Osteocyte (in vitro differentiated cells): ENCODE results near the gene MYO1F. TPM values are rescaled to one million over a fixed set of nuclear protein-coding genes. Genes with fewer than 3 reads are reported as not detected.

ENCODE experiments used
- DNase-seq: peaks from one replicate; pipeline ENCODE4 v3.0.0; 2021; ENCODE audit warnings: mixed read lengths; ENCODE audit not compliant: unreplicated experiment; ENCODE audit errors: extremely low spot score
- H3K27ac Mint-ChIP-seq: one replicate; pipeline ENCODE4 v1.8.0; 2021; ENCODE audit warnings: mild to moderate bottlenecking, mixed read lengths; ENCODE audit not compliant: unreplicated experiment
- H3K27me3 Mint-ChIP-seq: one replicate; pipeline ENCODE4 v1.8.0; 2021; ENCODE audit warnings: mixed read lengths; ENCODE audit not compliant: unreplicated experiment
- H3K36me3 Mint-ChIP-seq: one replicate; pipeline ENCODE4 v1.8.0; 2021; ENCODE audit warnings: mixed read lengths; ENCODE audit not compliant: unreplicated experiment
- H3K4me1 Mint-ChIP-seq: one replicate; pipeline ENCODE4 v1.8.0; 2021; ENCODE audit warnings: mixed read lengths; ENCODE audit not compliant: unreplicated experiment
- H3K4me3 Mint-ChIP-seq: one replicate; pipeline ENCODE4 v1.8.0; 2021; ENCODE audit warnings: mild to moderate bottlenecking, moderate library complexity, mixed read lengths; ENCODE audit not compliant: unreplicated experiment
- H3K9me3 Mint-ChIP-seq: one replicate; pipeline ENCODE4 v1.8.0; 2021; ENCODE audit warnings: mixed read lengths; ENCODE audit not compliant: unreplicated experiment
- CTCF ChIP-seq: fragments of 200-600 bp; sonication (generic); IDR thresholded peaks from 2 replicates; pipeline ENCODE4 v1.5.0; 2021; ENCODE audit warnings: antibody characterized with exemption, mild to moderate bottlenecking, moderate library complexity
- total RNA-seq: library from RNA; stranded (reverse); gene quantifications from 2 replicates; pipeline ENCODE4 v1.2.1, GENCODE V29; 2021

MYO1F gene
- total RNA-seq, 1 donor from 2014 or later, result 0.43 TPM

GRCh38 chr19:8505680-8506401 is 71.4 kb downstream of the MYO1F start:
- H3K27me3 Mint-ChIP-seq, result no peaks in the 10 kb centered on the region
- peak; percentile 89 for TF ChIP-seq CTCF
- H3K36me3 Mint-ChIP-seq, result no peaks in the 10 kb centered on the region
- DNase-seq, result peak; percentile 93
- H3K27ac Mint-ChIP-seq, result peak overlapping the region; percentile 66
- peak overlapping the region; percentile 84 for H3K4me3 Mint-ChIP-seq
- H3K4me1 Mint-ChIP-seq, result peaks cover 12% of the 10 kb centered on the region
- no peaks in the 10 kb centered on the region for H3K9me3 Mint-ChIP-seq

GRCh38 chr19:8504919-8505318 is 72.3 kb downstream of the MYO1F start:
- no peaks in the 10 kb centered on the region for H3K9me3 Mint-ChIP-seq
- H3K4me3 Mint-ChIP-seq, result peak overlapping the region; percentile 56
- H3K36me3 Mint-ChIP-seq, result no peaks in the 10 kb centered on the region
- TF ChIP-seq CTCF, result no peak
- no peaks in the 10 kb centered on the region for H3K27me3 Mint-ChIP-seq
- H3K27ac Mint-ChIP-seq, result no peak overlapping the region
- DNase-seq, result no peak
- peaks cover 19% of the 10 kb centered on the region for H3K4me1 Mint-ChIP-seq

GRCh38 chr19:8504171-8504570 is 73.1 kb downstream of the MYO1F start:
- Mint-ChIP-seq H3K4me1 (peaks cover 20% of the 10 kb centered on the region), H3K4me3 (peak overlapping the region; percentile 29), H3K36me3 (no peaks in the 10 kb centered on the region), H3K27ac (peak overlapping the region; percentile 3), H3K9me3 (no peaks in the 10 kb centered on the region), H3K27me3 (no peaks in the 10 kb centered on the region)
- no peak for DNase-seq
- no peak for TF ChIP-seq CTCF

DNA sequence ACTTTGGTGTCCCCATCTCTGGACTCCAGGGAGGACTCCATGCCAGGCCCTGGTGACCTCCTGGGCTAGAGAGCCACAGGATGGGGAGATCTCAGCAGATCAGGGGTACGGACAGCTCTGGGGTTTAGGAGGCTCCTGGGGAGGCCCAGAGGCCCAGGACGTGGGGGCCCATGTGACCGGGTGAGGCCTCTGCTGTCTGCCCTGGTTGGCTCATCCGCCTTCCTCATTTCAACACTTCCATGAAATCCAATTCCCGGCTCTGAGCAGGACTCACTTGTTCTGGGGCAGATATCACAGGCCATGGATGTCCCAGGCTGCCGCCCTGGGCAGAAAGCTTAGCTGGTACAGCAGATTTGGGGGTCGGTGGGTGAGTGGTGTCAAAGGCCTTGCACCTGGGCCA is 73.7 kb downstream of the MYO1F start:
- Mint-ChIP-seq H3K4me1 (peaks cover 20% of the 10 kb centered on the region), H3K9me3 (no peaks in the 10 kb centered on the region), H3K4me3 (no peak overlapping the region), H3K27me3 (no peaks in the 10 kb centered on the region), H3K27ac (no peak overlapping the region), H3K36me3 (no peaks in the 10 kb centered on the region)
- no peak for TF ChIP-seq CTCF
- no peak for DNase-seq

DNA sequence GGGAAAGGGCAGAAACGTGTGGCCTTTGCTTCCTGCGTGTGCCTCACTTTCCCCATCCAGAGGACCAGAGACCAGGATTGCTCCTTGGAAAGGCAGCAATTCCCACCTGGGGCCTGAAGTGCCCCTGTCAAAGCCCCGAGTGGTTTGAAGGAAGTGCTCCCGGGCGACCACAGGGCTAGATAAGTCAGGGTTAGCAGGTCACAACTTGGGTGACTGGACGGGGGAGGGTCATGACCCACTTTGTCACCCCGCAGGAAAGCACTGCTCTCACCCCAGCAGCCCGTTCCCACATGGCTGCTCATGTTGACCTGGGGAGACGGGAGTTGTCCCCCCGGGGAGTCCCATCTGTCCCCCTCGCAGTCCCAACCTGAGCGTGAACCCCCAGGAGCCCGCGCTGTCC is 75.3 kb downstream of the MYO1F start:
- H3K27ac Mint-ChIP-seq, result no peak overlapping the region
- peaks cover 20% of the 10 kb centered on the region for H3K4me1 Mint-ChIP-seq
- H3K4me3 Mint-ChIP-seq, result no peak overlapping the region
- no peak for DNase-seq
- H3K27me3 Mint-ChIP-seq, result no peaks in the 10 kb centered on the region
- no peak for TF ChIP-seq CTCF
- H3K9me3 Mint-ChIP-seq, result no peaks in the 10 kb centered on the region
- no peaks in the 10 kb centered on the region for H3K36me3 Mint-ChIP-seq
